Activated gamma-delta T cell treated with anti-CD3 and anti-CD28 coated beads, Interleukin-2, amount 50 U/mL, for 16 hours (primary cell): Measurements from ENCODE around the gene CNTF.
"Not testable (repeated sequence)": the region's sequence is repeated elsewhere in the genome, so short reads cannot be mapped to it uniquely, and the experiment has no call there.

Experiments used
- DNase-seq: peaks from one replicate; pipeline ENCODE4 v3.0.0-alpha.2; 2020; ENCODE audit warnings: low read depth

The CNTF gene

DNA sequence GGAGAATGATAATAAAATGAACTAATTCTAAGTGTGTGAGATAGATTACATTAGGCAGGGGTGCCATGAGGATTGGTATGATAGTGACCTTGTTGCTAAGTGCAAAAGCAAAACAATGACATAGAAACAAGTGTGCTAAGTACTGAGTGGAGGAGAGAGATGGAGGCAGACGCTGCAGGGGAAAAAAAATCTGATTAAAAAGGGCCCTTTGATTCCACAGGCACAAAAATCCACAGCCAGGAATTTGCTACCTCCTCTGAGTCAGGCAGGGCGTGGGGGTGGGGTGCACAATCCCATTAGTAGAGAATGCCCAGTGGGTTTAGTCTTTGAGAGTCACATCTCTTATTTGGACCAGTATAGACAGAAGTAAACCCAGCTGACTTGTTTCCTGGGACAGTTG is at the start of gene CNTF:
Gene CNTF (plus strand): TSS at position 322 of the 400 bp plus-strand sequence. CDS start 88 bp downstream, outside the sequence.
- DNase-seq, result no peak

DNA sequence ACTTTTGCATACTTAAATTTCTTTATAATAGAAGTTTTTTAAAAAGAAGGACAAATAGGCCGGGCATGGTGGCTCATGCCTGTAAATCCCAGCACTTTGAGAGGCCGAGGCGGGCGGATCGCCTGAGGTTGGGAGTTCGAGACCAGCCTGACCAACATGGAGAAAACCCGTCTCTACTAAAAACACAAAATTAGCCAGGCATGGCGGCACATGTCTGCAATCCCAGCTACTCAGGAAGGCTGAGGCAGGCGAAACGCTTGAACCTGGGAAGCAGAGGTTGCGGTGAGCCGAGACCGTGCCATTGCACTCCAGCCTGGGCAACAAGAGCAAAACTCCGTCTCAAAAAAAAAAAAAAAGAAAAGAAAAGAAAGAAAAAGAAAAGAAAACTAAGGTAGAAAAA is 49.6 kb upstream of the CNTF start:
- DNase-seq, result not testable (repeated sequence)

DNA sequence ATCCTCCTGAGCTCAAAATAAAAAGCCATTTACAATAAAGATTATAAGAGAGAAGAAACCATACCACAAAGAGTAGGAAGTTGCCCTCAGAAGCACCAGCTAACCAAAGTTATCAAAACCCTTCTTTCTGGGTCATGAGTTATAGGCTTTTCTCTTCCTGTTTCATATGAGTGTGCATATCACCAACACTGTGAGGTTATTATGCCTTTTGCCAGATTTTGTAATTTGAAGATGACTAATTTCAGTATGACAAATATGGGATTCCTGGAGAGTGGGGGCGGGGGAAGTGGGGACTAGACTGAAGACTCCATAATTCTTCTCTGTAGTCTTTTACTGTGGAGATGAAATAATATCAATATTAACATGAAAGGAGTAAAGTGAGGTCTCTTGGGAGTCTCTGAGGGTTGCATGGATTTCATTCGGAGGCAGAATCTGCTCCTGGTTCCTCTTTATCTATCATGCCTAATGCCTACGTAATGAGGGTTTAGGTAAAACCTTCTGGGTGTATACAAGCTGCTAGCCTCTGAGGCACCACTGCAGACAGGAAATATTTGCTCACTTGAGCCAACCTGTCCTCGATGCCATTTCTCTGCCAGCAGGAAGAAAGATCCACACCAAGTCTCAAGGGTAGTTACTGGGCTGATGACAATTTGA is 48.9 kb upstream of the CNTF start:
- DNase-seq, result peak; percentile 50

GRCh38 chr11:58574881-58575280 is 47.6 kb upstream of the CNTF start:
- DNase-seq, result no peak

- peak; percentile 23 for DNase-seq
Observed at GRCh38 chr11:58575377-58576020, 47.0 kb upstream of the CNTF start, which contains the start of gene LPXN. LPXN (minus strand) TSS chr11:58575856; CDS start chr11:58575772, 84 bp downstream.

- no peak for DNase-seq
Observed at GRCh38 chr11:58576887-58577471, 45.5 kb upstream of the CNTF start.

GRCh38 chr11:58577555-58578135 is 44.8 kb upstream of the CNTF start:
- peak; percentile 74 for DNase-seq

- DNase-seq, result peak; percentile 87
Observed at GRCh38 chr11:58578136-58578634, 44.3 kb upstream of the CNTF start.

GRCh38 chr11:58578635-58579191 is 43.8 kb upstream of the CNTF start, which contains the start of gene ZFP91:
ZFP91 (plus strand) TSS chr11:58579063; CDS start chr11:58579282, 219 bp downstream.
- DNase-seq, result peak; percentile 95

GRCh38 chr11:58579192-58580129 is 43.0 kb upstream of the CNTF start:
- DNase-seq, result peak; percentile 90

GRCh38 chr11:58580311-58580710 is 42.2 kb upstream of the CNTF start:
- DNase-seq, result no peak

GRCh38 chr11:58582437-58582836 is 40.0 kb upstream of the CNTF start:
- DNase-seq, result no peak

GRCh38 chr11:58586998-58587397 is 35.5 kb upstream of the CNTF start:
- DNase-seq, result no peak

- no peak for DNase-seq
Observed at GRCh38 chr11:58591659-58592058, 30.8 kb upstream of the CNTF start.

- DNase-seq, result peak; percentile 12
Observed at GRCh38 chr11:58592760-58593472, 29.5 kb upstream of the CNTF start.

GRCh38 chr11:58594826-58595225 is 27.6 kb upstream of the CNTF start:
- DNase-seq, result no peak

DNA sequence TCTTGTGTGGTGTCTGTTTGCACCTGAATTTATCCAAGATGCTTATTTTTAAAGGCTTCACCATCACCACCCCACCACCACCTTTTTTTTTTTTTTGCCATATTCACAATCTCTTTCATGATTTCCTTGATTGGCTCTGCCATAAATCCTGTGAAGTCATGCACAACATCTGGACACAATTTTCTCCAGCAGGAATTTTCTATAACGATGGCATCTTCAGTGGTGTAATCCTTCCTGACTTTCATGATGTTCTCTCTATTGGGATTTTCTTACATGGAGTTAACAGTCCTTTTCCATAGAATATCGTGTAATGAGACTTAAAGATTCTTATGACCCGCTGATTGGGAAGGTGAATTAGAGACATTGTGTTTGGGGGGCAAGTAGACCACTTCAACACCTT is 25.8 kb upstream of the CNTF start:
- no peak for DNase-seq

DNA sequence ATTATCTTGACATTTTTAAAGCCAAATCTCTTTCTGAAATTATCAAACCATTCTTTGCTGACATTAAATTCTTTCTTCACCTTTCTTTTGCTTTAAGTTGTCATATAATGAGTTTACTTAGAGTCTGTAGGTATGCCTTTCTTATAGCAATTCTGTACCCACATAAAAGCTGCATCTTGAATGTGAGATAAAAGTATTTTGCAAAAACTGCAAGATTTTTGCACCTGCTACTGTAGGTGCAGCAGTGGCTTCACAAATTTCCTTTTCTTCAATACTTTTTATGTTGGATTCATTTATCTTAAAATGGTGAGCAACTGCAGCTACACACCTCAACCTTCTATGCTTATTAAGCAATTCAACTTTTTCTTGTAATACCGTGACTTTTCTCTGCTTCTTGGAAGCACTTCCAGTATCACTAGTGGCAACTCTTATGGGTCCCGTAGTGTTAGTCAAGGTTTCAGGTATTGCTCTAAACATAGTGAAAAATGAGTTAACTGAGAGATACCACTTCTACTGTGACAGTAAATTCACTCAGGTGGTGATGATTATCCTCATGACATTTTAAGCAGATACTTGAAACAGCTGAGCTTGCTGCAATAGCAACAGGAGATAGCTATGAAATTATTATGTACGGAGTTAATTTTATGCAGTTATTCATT is 24.9 kb upstream of the CNTF start:
- DNase-seq, result no peak

DNA sequence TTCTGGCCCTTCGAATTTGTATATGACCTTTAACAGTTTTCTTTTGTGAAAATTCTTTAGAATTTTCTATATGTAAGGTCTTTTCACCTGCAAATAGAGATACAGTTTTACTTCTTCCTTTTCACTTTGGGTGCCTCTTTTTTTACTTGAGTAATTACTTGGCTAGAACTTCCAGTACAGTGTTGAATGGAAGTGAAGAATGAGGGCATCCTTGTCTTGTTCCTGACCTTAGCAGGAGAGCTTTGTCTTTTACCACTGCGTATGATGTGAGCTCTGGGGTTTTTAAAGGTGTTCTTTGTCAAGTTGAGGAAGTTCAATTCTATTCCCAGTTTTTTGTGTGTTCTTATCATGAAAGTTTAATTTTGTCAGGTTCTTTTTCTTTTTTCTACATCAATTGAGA is 22.0 kb upstream of the CNTF start:
- no peak for DNase-seq
